Breast epithelium (tissue), 3 donors: ENCODE data around the gene IFNL4.

Experiments used
- CTCF ChIP-seq, 3 donors: fragments of 450-650 bp; IDR thresholded peaks; one replicate each; pipeline ENCODE4 v1.5.1; 2016 to 2017; ENCODE audit warnings: antibody characterized with exemption in 3 of 3, mild to moderate bottlenecking in 3 of 3, moderate library complexity in 3 of 3
- POLR2A ChIP-seq: fragments of 450-650 bp; IDR thresholded peaks from one replicate; pipeline ENCODE4 v1.6.1; 2016; ENCODE audit warnings: antibody characterized with exemption, mild to moderate bottlenecking, moderate library complexity
- POLR2AphosphoS5 ChIP-seq, 3 donors: sonication (generic); formaldehyde crosslinking; IDR thresholded peaks; one replicate each; pipeline ENCODE4 v1.6.1; 2017; ENCODE audit warnings: antibody characterized with exemption in 3 of 3

- TF ChIP-seq CTCF (IDR thresholded peaks at IDR 0.05) = no peak
- TF ChIP-seq POLR2A = no peak
- TF ChIP-seq POLR2AphosphoS5 (IDR thresholded peaks at IDR 0.05) = no peak
Observed at GRCh38 chr19:39240421-39240820, 8.2 kb downstream of the IFNL4 start.
